K562 (cell line): ENCODE data around the gene IRS1. TPM values are rescaled to one million over a fixed set of nuclear protein-coding genes. Genes with fewer than 3 reads are reported as not detected.

Source experiments
- ATAC-seq: fragments of 200-7000 bp; cut with Tn5 transposase; 3 replicates; pipeline ENCODE4 v1.9.1; 2020; ENCODE audit warnings: moderate library complexity
- BruUV-seq: library from RNA; stranded (reverse); fragments of 400-500 nt; replicated peaks from 2 replicates; lab custom pipeline; 2021; lab: Mats Ljungman, UMichigan
- CTCF ChIA-PET: fragments of 300-600 bp; formaldehyde crosslinking; extraction: SDS; loops from one replicate; lab custom pipeline; 2021; ENCODE audit warnings: low intra/inter-chr PET ratio; lab: Yijun Ruan, JAX
- POLR2A ChIA-PET: fragments of 300-600, 350-650 bp; sonication (Branson Sonifier 250); formaldehyde crosslinking; extraction: SDS; loops from one replicate; lab custom pipeline; 2021; ENCODE audit warnings: antibody characterized with exemption, inconsistent platforms; lab: Yijun Ruan, JAX
- DNase-seq, 4 experiments: peaks; one replicate each; pipeline versions ENCODE4 v3.0.0 to v3.0.0-alpha.2; 2011 to 2018; ENCODE audit warnings: low spot score in 3 of 4, mixed read lengths in 3 of 4; ENCODE audit errors: extremely low read depth in 1 of 4
- FAIRE-seq: peaks from 2 replicates; lab custom pipeline; 2011; peaks lifted over from hg19 to GRCh38; lab: Jason Lieb, UNC
- H2AFZ ChIP-seq: 2 replicates; pipeline ENCODE4 v1.6.0; 2011; ENCODE audit warnings: low read depth, low read length, control low read depth, inconsistent platforms
- H3K27ac ChIP-seq: fragments of 200-600 bp; 3 replicates; pipeline ENCODE4 v1.8.0; 2011; ENCODE audit warnings: low read depth, mild to moderate bottlenecking, control low read depth, inconsistent platforms, low read length, moderate library complexity, mixed read lengths; ENCODE audit errors: extremely low read depth
- H3K27me3 ChIP-seq, 2 experiments: fragments of 300-600 bp in 1 of 2; 2 replicates in 1 of 2; 3 replicates in 1 of 2; pipeline versions ENCODE4 v1.6.0 to v1.8.0; 2011; ENCODE audit warnings: inconsistent platforms in 2 of 2, low read length in 2 of 2, mild to moderate bottlenecking in 1 of 2, mixed read lengths in 1 of 2, moderate library complexity in 1 of 2; ENCODE audit not compliant: control insufficient read depth in 2 of 2, insufficient read depth in 2 of 2
- H3K36me3 ChIP-seq: fragments of 300-600 bp; 3 replicates; pipeline ENCODE4 v1.8.0; 2011; ENCODE audit warnings: mild to moderate bottlenecking, low read length, inconsistent platforms; ENCODE audit not compliant: control insufficient read depth, insufficient read depth
- H3K4me1 ChIP-seq, 2 experiments: fragments of 200-600 bp in 1 of 2; replicated peaks in 1 of 2; 2 replicates in 1 of 2; 3 replicates in 1 of 2; pipeline versions ENCODE4 v1.5.1 to v1.8.0; 2011; ENCODE audit warnings: inconsistent platforms in 2 of 2, low read length in 2 of 2, mild to moderate bottlenecking in 1 of 2, mixed read lengths in 1 of 2, moderate library complexity in 1 of 2; ENCODE audit not compliant: control insufficient read depth in 2 of 2, insufficient read depth in 2 of 2
- H3K4me2 ChIP-seq: 2 replicates; pipeline ENCODE4 v1.6.1; 2011; ENCODE audit warnings: low read length, control low read depth, inconsistent platforms, mixed read lengths; ENCODE audit not compliant: insufficient read depth
- H3K4me3 ChIP-seq: fragments of 200-600 bp; sonication (generic), shearing (Covaris generic); 2 replicates; pipeline ENCODE4 v1.5.1; 2016; ENCODE audit warnings: control low read depth, inconsistent platforms
- H3K79me2 ChIP-seq: fragments of 200-600 bp; 3 replicates; pipeline ENCODE4 v1.8.0; 2011; ENCODE audit warnings: low read length, inconsistent platforms; ENCODE audit not compliant: control insufficient read depth, insufficient read depth
- H3K9ac ChIP-seq, 2 experiments: 2 replicates each; pipeline versions ENCODE4 v1.6.0 to v1.6.1; 2011; ENCODE audit warnings: low read depth in 2 of 2, low read length in 2 of 2, control low read depth in 1 of 2, inconsistent platforms in 1 of 2, mild to moderate bottlenecking in 1 of 2, mixed read lengths in 1 of 2; ENCODE audit not compliant: insufficient read depth in 1 of 2
- H3K9me1 ChIP-seq: one replicate; pipeline ENCODE4 v1.6.0; 2011; ENCODE audit warnings: inconsistent platforms, mild to moderate bottlenecking, low read length, moderate library complexity; ENCODE audit not compliant: control insufficient read depth, insufficient read depth
- H3K9me3 ChIP-seq: replicated peaks from 2 replicates; pipeline ENCODE4 v1.5.1; 2011; ENCODE audit warnings: low read depth, low read length, inconsistent platforms; ENCODE audit not compliant: control insufficient read depth, insufficient read depth
- H4K20me1 ChIP-seq: replicated peaks from 2 replicates; pipeline ENCODE4 v1.6.1; 2011; ENCODE audit warnings: low read length, inconsistent platforms, mixed read lengths; ENCODE audit not compliant: control insufficient read depth, insufficient read depth
- BRF2 ChIP-seq: IDR thresholded peaks from 3 replicates; pipeline ENCODE4 v1.6.1; 2011; ENCODE audit warnings: borderline replicate concordance, mild to moderate bottlenecking; ENCODE audit not compliant: insufficient read length, insufficient read depth
- ILF3 ChIP-seq: fragments of 450-650 bp; IDR thresholded peaks from 2 replicates; pipeline ENCODE4 v1.6.1; 2018; ENCODE audit warnings: antibody characterized with exemption, mild to moderate bottlenecking, moderate library complexity, borderline replicate concordance
- MED1 ChIP-seq: sonication (generic); formaldehyde crosslinking; IDR thresholded peaks from 2 replicates; pipeline ENCODE4 v1.8.1; 2023; ENCODE audit warnings: missing genetic modification reagents, borderline replicate concordance
- NCOA1 ChIP-seq: fragments of 450-650 bp; IDR thresholded peaks from 2 replicates; pipeline ENCODE4 v1.6.1; 2016; ENCODE audit warnings: low read depth
- NR1H2 ChIP-seq: sonication (generic); formaldehyde crosslinking; IDR thresholded peaks from 2 replicates; pipeline ENCODE4 v1.4.0; 2020; ENCODE audit warnings: mild to moderate bottlenecking, missing genetic modification reagents
- POLR2AphosphoS5 ChIP-seq: IDR thresholded peaks from 2 replicates; pipeline ENCODE4 v1.6.1; 2011; ENCODE audit warnings: mild to moderate bottlenecking, low read depth, low read length, moderate library complexity; ENCODE audit not compliant: control insufficient read depth, insufficient read depth
- PPARD ChIP-seq: fragments of 250-450 bp; sonication (Bioruptor Pico); IDR thresholded peaks from 2 replicates; pipeline ENCODE4 v1.8.0; 2022; ENCODE audit warnings: inconsistent platforms, mild to moderate bottlenecking, moderate library complexity
- RAD51 ChIP-seq: fragments of 450-650 bp; IDR thresholded peaks from 2 replicates; pipeline ENCODE4 v1.7.1; 2016; ENCODE audit warnings: low read depth, mild to moderate bottlenecking, borderline replicate concordance
- STAT5B ChIP-seq: fragments of 250-450 bp; sonication (Bioruptor Pico); IDR thresholded peaks from 2 replicates; pipeline ENCODE4 v1.8.0; 2021; ENCODE audit warnings: mild to moderate bottlenecking, inconsistent platforms
- THAP12 ChIP-seq: fragments of 250-450 bp; sonication (Bioruptor Pico); IDR thresholded peaks from 2 replicates; pipeline ENCODE4 v1.9.0; 2021; ENCODE audit warnings: mild to moderate bottlenecking, inconsistent platforms
- YY1 ChIP-seq, 3 experiments: IDR thresholded peaks; 2 replicates each; pipeline ENCODE4 v1.6.1; 2011; ENCODE audit warnings: low read length in 2 of 3, mild to moderate bottlenecking in 2 of 3, moderate library complexity in 2 of 3, borderline replicate concordance in 1 of 3, control low read depth in 1 of 3, low read depth in 1 of 3; ENCODE audit not compliant: insufficient read depth in 3 of 3, insufficient replicate concordance in 2 of 3, control insufficient read depth in 1 of 3, insufficient read length in 1 of 3; ENCODE audit errors: extremely low read depth in 1 of 3
- ZNF445 ChIP-seq: fragments of 250-450 bp; sonication (Bioruptor Pico); IDR thresholded peaks from 2 replicates; pipeline ENCODE4 v1.4.0; 2020; ENCODE audit warnings: low read depth, mild to moderate bottlenecking, moderate library complexity
- ZNF561 ChIP-seq: fragments of 450-650 bp; formaldehyde crosslinking; conservative IDR thresholded peaks from 2 replicates; pipeline ENCODE4 v1.4.0; 2020; ENCODE audit warnings: mild to moderate bottlenecking, moderate library complexity
- ZNF583 ChIP-seq: fragments of 250-450 bp; sonication (Bioruptor Pico); IDR thresholded peaks from 2 replicates; pipeline ENCODE4 v1.4.0; 2020
- WGBS: fragments of 100-300 bp; shearing (Covaris generic); methylation state at CpG from one replicate; pipeline ENCODE4 v1.1.6; 2016; ENCODE audit warnings: low coverage, mixed read lengths; ENCODE audit not compliant: insufficient coverage; ENCODE audit errors: missing lambda C conversion rate; 5-methylcytosine and 5-hydroxymethylcytosine counted together
- in situ Hi-C: fragments of 300-500 bp; cut with MboI; formaldehyde crosslinking; loops from 4 replicates; pipeline ENCODE4 v1.15.0; 2018; ENCODE audit warnings: inconsistent platforms, mixed read lengths
- intact Hi-C: fragments of 100-400 bp; cut with micrococcal nuclease; formaldehyde crosslinking; loops from 2 replicates; pipeline ENCODE4 v1.14.2; 2022
- polyA plus RNA-seq, 8 experiments: library from polyadenylated mRNA; depleted of rRNA in 4 of 8; stranded (reverse) in 5 of 8; unstranded in 3 of 8; fragments of >200 nt; fragmentation: Nextera tagmentation in 2 of 8; fragmentation: Illumina TruSeq in 1 of 8; extraction: Ambion mirVana in 2 of 8; extraction: Trizol in 1 of 8; gene quantifications; 2 replicates each; pipeline versions ENCODE4 v1.2.1 to v1.2.3, GENCODE V29; 2011 to 2014; ENCODE audit warnings: inconsistent platforms in 1 of 8, missing spikeins in 1 of 8
- total RNA-seq, 7 experiments: library from RNA; depleted of rRNA in 6 of 7; stranded (reverse); fragments of >200 nt in 6 of 7; fragmentation: Illumina TruSeq in 2 of 7; extraction: Trizol in 2 of 7; gene quantifications; 2 replicates each; pipeline versions ENCODE4 v1.2.1 to v1.2.3, GENCODE V29; 2011 to 2021; ENCODE audit warnings: low replicate concordance in 1 of 7
- TF ChIP-seq, protein P1 (sequence below): IDR thresholded peaks from 2 replicates; pipeline ENCODE4 v1.6.1; 2012; ENCODE audit warnings: low read depth, low read length, improper control_type of control experiment, borderline replicate concordance

Gene IRS1
- total and polyA plus RNA-seq, 9 of the 15 experiments (the other 6 are each of a cell fraction or from before 2014, with no cell fraction given) = under 0.01 to 0.31 (median 0.08) TPM; not detected in 1

DNA sequence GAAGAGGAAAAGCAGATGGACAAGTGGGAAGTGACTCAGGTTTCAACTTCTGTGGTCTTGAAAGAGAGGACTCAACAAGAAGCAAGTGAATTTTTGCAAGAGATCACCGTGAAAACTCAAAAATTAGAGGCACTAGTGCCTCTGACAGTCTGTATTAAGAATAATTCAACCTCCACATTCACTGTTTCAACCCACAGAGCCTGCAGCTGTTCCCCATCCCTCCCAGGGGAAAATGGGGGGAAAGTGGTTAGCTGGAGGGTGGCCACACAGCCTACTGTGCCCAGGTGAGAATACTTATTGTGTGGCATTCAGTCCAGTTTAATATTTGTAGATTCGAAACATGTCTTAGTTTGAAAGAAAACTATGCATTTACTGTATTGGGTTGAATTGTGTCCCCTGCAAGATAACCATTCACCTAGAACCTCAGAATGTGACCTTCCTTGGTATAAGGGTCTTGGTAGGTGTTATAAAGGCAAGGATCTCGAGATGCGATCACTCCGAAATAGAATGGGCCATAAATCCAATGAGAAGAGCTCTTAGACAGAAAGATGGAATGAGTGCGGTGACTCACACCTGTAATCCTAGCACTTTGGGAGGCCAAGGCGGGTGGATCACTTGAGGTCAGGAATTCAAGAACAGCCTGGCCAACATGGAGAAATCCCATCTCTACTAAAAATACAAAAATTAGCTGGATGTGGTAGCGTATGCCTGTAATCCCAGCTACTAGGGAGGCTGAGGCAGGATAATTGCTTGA, 94.3 kb downstream of the IRS1 start (continued):
- TF ChIP-seq ZNF561 (CRISPR knock-in tag) = no peak
- TF ChIP-seq MED1 (CRISPR knock-in tag) = no peak
- no peak for TF ChIP-seq YY1 (IDR thresholded peaks at IDR 0.05; ENCODE audit: borderline replicate concordance in 1 of 3, control insufficient read depth in 1 of 3, extremely low read depth in 1 of 3, insufficient read depth in 3 of 3, insufficient read length in 1 of 3, insufficient replicate concordance in 2 of 3, low read depth in 1 of 3, low read length in 2 of 3)
- no peak for TF ChIP-seq STAT5B (CRISPR knock-in tag)
- TF ChIP-seq ZNF445 (CRISPR knock-in tag) = no peak
- no peak for TF ChIP-seq THAP12 (CRISPR knock-in tag)

GRCh38 chr2:226703514-226703913, 96.1 kb downstream of the IRS1 start:
- Histone ChIP-seq H4K20me1 (no peaks in the 10 kb centered on the region), H3K4me3 (no peak overlapping the region), H3K27me3 (no peaks in the 10 kb centered on the region), H3K36me3 (no peaks in the 10 kb centered on the region), H3K9me1 (no peaks in the 10 kb centered on the region), H3K9ac (no peak overlapping the region), H3K27ac (no peak overlapping the region), H3K4me2 (no peak overlapping the region), H3K9me3 (no peaks in the 10 kb centered on the region), H3K4me1 (no peaks in the 10 kb centered on the region), H2AFZ (no peak overlapping the region), H3K79me2 (no peaks in the 10 kb centered on the region)
- intact Hi-C loops (no loop called here), in situ Hi-C loops (no loop called here)
- WGBS = 0% methylated on average over 3 of the region's 3 CpGs
- no TSS peak for BruUV-seq
- ChIA-PET POLR2A (no interaction called here), CTCF (no interaction called here)
- DNase-seq (no peak), FAIRE-seq (no peak), ATAC-seq (no peak)
- TF ChIP-seq RAD51 = no peak
- no peak for TF ChIP-seq NCOA1
- TF ChIP-seq, protein P1, sequence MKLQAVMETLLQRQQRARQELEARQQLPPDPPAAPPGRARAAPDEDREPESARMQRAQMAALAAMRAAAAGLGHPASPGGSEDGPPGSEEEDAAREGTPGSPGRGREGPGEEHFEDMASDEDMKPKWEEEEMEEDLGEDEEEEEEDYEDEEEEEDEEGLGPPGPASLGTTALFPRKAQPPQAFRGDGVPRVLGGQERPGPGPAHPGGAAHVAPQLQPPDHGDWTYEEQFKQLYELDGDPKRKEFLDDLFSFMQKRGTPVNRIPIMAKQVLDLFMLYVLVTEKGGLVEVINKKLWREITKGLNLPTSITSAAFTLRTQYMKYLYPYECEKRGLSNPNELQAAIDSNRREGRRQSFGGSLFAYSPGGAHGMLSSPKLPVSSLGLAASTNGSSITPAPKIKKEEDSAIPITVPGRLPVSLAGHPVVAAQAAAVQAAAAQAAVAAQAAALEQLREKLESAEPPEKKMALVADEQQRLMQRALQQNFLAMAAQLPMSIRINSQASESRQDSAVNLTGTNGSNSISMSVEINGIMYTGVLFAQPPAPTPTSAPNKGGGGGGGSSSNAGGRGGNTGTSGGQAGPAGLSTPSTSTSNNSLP = no peak
- TF ChIP-seq POLR2AphosphoS5 = no peak
- TF ChIP-seq BRF2 = no peak
- TF ChIP-seq ZNF583 (CRISPR knock-in tag) = no peak
- TF ChIP-seq NR1H2 = no peak
- TF ChIP-seq PPARD (CRISPR knock-in tag) = no peak
- no peak for TF ChIP-seq ILF3
